ENCODE results near the gene ISCU. TPM values are rescaled to one million over a fixed set of nuclear protein-coding genes. Genes with fewer than 3 reads are reported as not detected.
A peak's percentile ranks its signal among the peaks of the same experiment; 100 is the strongest.

ISCU gene
- 127 and 187 TPM in 2 replicates for total RNA-seq (2014; rRNA removed; shearing (Covaris generic))

DNA sequence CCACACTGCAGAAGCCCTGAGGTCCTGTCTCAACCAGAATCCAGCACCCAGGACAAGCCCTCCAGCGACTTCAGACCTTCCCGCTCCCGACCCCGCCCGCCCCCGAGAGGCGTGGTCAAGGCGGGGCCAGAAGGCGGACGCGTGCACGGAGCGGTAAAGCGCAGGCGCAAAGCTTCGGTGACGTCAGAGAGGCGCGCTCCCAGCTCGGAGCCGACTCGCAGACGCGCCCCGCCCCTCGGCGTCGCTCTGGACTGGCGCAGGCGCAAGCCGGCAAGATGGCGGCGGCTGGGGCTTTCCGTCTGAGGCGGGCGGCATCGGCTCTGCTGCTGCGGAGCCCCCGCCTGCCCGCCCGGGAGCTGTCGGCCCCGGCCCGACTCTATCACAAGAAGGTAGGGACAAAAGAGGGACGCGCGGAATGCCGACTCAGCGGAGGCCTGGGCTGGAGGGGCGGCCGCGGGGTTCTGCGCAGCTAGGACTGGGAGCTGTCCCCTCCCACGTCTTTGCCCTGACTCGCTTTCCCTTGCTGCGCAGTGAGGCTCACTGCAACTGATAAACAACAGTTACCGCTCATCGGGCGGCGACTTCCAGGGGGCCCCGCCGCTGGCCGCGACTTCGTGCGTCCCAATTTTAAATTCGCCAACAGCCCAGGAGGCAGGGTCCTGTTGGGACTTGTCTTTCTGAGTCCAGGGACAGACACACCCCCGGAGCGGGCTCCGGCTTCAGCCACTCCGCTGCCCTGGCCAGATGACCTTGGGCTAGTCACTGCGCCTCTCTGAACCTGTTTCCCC lies at the start of gene ISCU:
TSS of gene ISCU (plus strand) at position 249 of the 788 bp plus-strand sequence. CDS start at position 276, 27 bp downstream.
- peak; percentile 100 for DNase-seq (ENCODE audit: low read depth)

DNA sequence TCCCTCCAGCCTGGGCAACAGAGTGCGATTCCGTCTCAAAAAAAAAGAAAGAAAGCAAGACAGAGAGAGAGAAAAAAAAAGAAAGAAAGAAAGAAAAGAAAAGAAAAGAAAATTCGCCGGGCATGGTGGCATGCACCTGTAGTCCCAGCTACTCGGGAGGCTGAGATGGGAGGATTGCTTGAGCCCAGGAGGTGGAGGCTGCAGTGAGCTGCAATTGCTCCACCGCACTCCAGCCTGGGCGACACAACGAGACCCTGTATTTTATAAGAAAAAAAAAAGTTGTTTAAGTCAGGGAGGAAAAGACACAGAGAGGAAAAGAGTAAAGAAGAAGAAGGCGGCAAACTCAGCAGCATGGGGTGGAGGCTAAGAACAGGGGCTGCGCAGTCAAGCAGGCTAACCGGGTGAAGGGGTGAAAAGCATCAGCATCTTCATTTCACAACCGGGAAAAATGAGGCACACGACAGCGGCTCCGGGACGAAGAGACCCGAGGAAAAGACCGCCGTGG lies 47.9 kb upstream of the ISCU start:
- no peak for DNase-seq (ENCODE audit: low read depth)

DNA sequence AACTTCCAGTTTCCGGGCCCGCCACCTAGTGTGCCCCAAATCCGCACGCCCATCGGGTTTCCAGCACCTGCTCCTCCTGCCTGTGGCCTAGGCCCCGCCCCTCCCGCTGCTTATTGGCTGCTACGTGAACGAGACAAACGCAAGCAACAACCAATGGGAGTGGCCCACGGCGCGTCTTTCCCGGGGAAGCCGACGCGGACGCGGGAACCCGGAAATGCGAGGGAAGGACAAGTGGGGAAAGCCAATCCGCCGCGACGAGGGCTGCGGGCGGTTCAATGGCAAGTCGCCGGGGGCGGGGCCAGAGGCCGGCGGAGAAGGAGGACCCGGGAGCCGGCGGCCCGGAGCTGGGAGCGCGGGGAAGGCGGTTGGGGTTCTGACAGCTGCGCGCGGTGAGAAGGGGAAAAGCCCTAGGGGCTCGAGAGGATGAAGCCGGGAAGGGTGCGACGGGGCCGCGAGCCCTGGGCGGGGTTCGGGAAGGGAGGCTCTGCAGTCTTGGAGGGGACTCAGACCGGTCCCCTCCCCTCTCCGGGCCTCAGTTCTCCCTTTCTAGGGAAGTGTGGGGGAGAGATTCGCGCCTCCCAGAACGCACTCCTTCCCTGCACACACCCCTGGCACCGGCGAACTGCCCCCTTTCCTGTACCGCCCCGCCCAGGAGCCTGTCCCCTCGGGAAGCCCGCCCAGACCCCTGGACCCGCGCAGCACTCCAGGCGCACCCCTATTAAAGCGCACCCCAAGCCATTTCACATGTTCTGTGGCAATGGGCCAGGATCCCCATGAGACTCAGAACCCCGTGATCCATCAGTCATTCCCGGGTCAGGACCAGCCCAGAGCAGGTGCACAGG lies 47.2 kb upstream of the ISCU start, which contains the start of gene FICD:
TSS of gene FICD (plus strand) at position 305 of the 842 bp plus-strand sequence. CDS start 1,696 bp downstream, outside the sequence.
- DNase-seq (ENCODE audit: low read depth): peak; percentile 100

DNA sequence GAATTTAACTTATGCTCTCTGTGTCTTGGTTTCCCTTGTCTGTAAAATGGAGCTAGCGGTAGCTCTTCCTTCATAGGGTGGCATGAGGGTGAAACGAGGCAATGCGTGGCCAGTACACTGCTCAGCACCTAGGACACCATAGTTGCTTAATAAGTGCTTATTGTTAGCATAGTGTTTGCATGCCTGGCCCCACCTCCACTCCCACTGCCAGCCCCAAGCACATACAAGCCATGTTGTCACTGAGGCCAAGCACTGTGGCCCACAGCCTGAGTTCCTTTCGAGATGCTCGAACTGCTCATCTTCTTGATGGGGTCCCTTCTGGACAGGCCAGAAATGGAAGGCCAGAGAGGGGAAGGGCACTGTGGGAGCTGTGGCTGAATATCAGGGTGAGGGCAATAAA lies 46.5 kb upstream of the ISCU start:
- peak; percentile 15 for DNase-seq (ENCODE audit: low read depth)

DNA sequence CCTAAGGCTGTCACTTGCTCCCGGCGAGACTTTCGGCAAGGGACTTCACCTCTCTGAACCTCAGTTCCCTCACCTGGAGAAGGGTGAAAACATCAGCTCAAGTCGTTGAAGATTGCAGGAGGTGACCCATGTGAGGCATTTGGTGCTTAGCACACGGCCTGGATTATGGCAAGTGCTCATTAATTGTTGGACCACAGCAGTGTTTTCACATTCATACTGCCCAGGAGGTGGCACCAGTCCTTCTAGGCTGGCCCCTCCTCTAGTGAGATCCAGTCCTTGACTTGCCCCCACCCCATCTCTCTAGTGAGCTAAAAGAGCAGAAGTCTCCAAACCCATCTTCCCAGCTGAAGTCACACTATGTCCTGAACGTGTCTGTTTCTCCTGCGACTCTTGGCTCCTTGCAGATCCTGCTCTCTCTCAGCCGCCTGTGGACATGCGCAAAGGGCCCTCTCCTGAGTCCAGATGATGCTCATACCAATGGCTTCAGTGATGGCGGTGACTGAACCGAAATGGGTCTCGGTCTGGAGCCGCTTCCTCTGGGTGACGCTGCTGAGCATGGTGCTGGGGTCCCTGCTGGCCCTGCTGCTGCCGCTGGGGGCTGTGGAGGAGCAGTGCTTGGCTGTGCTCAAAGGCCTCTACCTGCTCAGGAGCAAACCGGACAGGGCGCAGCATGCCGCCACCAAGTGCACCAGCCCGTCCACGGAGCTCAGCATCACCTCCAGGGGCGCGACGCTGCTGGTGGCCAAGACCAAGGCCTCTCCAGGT lies 45.7 kb upstream of the ISCU start:
- DNase-seq (ENCODE audit: low read depth): peak; percentile 24

DNA sequence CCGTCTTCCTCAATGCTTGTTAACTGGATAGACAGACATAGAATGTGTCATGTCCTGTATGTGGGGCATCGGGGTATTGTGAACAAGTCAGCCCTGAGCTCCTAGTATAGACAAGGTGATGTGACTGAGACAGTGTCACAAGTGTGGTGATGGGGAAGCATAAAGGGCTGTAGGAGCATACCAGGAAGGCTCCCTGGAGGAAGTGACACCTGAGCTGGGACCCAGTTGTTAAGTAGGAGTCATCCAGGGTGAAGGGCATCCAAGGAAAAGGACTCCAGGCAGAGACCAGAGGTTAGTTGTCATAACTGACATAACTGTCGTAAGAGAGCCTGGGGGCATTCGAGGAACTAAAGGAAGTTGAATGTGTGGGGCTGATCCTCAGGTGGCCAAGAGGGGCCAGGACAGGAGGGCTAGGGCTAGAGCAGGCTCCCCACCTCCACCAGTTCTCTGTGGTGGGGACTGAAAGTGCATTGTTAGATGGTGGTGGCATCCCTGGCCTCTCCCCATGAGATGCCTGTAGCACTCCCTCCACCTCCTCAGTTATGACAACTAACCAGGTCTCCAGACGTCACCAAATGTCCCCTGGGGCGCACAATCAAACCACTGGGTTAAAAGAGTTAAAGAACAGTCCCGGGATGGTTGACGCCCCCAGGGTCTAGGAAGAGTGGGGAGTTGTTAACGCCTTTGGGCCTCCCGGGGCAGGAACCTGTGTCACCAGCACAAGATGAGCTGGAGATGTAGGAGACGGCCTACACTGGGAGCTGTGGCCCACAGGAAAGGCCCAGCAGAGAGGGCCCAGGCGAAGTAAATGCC lies 44.9 kb upstream of the ISCU start:
- no peak for DNase-seq (ENCODE audit: low read depth)

DNA sequence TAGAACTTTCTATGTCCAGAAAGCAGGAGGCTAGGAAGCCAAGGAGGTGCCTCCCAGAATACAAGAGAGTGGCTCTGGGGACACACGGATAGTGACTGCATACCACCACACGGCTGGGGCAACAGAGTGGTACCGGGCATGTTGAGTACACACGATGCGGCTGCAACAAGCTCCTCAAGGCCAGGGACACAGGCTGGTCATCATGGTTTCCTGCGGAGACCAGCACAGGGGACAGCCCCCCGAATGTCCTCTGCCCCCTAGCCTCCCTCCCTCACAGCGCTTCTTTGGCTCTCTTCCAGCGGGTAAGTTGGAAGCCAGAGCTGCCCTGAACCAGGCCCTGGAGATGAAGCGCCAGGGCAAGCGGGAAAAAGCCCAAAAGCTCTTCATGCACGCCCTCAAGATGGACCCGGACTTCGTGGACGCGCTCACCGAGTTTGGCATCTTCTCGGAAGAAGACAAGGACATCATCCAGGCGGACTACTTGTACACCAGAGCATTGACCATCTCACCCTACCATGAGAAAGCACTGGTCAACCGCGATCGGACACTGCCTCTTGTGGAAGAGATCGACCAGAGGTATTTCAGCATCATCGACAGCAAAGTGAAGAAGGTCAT lies 44.2 kb upstream of the ISCU start:
- no peak for DNase-seq (ENCODE audit: low read depth)

DNA sequence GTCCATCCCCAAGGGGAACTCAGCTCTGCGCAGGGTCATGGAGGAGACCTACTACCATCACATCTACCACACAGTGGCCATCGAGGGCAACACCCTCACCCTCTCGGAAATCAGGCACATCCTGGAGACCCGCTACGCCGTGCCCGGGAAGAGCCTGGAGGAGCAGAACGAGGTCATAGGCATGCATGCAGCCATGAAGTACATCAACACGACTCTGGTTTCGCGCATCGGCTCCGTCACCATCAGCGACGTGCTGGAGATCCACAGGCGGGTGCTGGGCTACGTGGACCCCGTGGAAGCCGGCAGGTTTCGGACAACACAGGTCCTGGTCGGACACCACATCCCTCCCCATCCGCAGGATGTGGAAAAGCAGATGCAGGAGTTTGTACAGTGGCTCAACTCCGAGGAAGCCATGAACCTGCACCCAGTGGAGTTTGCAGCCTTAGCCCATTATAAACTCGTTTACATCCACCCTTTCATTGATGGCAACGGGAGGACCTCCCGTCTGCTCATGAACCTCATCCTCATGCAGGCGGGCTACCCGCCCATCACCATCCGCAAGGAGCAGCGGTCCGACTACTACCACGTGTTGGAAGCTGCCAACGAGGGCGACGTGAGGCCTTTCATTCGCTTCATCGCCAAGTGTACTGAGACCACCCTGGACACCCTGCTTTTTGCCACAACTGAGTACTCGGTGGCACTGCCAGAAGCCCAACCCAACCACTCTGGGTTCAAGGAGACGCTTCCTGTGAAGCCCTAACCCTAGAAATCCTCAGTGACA lies 43.5 kb upstream of the ISCU start:
- no peak for DNase-seq (ENCODE audit: low read depth)

DNA sequence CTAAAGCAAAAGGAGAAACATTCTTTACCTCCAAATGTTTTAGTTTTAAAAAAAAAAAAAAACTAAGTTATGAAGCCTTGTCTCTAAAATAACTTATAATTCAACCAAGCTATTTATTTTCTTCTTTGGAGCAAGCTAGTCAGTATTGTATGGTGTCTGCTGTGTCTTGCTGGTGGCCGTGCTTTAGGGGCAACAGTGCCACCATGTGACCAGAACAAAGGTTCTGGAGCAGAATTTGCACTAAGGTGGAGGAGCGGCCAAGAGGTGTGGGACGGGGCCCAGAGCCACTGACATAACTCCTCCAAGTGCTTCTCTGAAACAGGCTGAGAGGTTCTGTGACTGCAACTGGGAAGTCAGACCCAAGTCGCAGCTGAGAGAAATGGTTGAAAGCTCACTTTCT lies 42.8 kb upstream of the ISCU start:
- DNase-seq (ENCODE audit: low read depth): peak; percentile 18

DNA sequence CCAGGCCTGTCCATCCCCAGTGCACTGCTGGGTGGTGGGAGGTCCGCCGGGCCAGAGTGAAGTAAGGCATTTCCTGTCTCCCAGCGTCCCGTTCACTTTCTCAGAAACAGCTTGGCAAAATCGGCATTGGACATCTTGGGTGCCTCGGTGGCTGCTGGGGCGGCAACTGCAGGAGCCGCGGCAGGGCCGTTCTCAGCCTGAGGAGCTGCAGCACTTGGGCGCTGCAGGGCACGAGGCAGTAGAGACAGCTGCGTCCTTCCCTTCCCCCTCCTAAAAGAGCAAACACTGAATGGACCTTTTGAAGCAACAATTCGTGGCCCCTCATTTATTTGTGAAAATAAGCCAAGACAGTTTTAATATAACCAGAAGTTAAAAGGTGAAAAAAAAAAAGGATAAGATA lies 39.0 kb upstream of the ISCU start:
- DNase-seq (ENCODE audit: low read depth): no peak

DNA sequence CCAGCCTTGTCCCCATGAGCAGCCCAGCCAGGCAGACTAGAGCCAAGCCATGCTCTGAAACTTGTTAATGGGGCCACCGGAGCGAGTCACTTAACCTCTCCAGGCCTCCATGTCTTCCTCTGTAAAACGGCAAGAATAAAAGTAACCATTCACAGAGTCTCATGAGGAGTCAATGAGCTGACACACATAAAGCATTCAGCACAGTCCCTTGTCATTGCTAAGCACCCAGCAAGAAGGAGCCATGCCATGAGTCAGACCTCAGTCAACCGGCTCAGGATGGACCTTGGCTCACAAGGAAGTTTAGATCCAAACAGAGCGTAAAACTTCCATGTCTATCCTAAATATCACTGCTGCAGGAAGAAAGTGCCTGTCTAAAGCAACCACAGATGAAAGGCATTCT lies 36.7 kb upstream of the ISCU start:
- DNase-seq (ENCODE audit: low read depth): peak; percentile 19

DNA sequence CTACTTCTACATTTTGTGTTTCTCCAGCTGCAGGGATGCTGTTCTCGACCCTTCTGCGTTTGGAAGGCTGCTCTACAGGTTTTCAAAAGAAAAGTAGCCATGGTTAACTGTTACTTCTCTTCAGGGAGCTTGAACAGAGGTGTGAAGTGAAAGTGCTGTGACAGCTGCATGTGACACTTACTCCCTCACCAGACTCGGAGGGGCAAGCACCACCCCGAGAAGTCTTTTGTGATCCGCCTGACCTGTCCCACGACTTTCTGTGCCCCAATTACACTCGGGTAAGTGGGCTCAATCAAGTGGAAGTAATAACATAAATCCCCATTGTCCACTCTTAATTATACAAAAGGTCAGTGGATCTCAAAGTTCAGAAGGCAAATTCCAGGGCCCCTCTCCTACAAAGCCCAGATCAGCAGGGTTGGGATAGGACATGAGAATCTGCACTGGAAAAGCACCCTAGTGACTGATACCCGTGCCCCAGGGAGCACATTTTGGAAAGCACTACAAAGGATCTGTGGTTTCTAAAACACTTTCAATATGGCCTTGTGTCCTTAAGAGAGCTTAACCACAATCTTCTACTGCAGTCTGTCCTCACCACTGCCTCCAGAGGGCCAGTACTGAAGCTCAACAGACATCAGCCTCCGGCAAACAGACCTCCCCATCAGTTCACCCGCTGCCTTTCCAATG lies 35.8 kb upstream of the ISCU start:
- DNase-seq (ENCODE audit: low read depth): no peak

DNA sequence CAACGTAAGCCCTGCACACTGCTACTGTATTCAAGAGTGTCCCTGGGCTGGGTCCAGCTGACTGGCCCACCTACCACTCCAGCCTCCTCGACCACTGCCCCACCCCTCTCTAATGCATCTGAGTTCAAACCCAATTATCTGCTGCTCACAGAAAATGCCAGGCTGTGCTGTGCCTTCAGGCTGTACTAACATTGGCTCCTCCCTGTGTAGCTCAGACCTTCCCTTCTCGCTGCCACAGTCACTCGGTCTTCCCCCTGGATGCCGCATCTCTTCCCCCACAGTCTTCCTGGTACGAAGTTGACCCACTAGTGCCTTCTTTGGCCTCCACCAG lies 35.3 kb upstream of the ISCU start:
- DNase-seq (ENCODE audit: low read depth): no peak

DNA sequence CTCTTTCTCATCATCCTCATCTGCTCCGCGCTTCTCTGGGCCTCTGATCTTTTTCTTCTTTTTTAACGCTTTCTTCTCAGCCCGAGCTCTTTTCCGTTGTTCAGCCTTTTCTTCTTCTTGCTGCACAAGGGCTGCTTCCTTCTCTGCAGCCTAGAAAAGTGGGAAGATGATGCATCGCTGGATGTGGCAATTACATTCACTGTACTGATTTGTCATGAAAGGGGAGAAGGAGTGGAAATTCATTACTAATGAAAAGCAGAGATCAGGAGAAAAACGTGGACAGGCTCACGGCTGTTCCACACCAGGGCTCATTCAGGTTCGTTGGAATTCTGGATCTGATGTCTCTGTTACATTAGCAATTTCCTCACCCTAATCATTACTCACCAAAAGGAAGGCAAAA lies 32.2 kb upstream of the ISCU start:
- DNase-seq (ENCODE audit: low read depth): no peak

DNA sequence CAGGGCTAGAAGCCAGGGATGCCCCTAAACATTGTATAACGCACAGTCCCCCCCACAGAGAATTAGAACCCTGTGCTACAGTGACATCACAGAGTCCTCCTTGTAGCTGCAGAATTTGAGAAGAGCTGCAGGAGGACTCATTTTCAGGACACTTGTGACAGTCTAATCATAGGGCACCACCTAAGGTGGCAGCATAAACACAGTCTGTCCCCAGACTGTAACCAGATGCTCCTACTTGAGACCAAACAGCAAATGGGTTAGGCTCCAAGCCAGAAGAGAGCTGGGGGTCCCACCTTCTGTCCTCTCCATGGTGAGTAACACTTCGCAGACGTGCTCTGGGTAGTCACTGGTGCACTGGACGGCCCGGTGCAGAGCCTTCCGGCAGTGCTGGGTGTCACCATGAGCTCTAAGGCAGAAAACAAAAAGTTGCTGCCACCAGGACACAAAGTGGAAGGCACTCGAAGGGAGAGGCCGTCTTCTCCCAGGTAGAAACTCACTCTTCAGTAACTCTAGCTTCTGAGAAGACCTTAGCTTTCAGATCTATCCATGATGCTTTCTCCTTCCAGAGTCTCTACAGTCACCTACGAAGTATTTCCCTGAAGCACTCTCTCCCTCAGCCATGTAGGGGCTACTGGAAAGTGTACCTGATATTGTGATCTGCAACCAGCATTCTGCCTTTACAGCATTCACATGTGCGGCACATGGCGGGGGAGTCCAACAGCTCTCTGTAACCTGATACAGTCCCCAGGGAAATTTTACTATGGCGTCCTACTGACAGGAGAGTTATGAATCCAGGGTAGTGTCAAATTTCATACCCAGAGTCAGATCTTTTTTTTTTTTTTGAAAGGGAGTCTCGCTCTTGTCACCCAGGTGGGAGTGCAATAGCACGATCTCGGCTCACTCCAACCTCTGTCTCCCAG lies 30.2 kb upstream of the ISCU start:
- DNase-seq (ENCODE audit: low read depth): no peak

DNA sequence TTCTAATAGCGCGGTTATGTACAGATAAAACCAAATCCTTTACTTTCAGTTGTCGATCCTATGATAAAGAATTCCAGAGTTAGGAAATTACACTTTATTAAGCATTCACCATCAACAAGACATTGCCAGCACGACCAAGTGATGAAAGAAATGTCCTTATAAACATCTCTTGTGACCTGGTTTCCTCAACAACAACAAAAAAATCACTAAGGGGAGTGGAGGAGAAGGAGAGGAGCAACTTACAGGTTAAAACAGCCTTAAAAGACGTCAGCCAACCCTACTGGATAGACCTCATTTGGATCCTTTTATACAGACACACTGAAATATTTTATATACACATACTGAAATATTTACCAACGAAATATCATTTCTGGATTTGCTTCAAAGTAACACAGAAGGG lies 24.2 kb upstream of the ISCU start:
- no peak for DNase-seq (ENCODE audit: low read depth)

DNA sequence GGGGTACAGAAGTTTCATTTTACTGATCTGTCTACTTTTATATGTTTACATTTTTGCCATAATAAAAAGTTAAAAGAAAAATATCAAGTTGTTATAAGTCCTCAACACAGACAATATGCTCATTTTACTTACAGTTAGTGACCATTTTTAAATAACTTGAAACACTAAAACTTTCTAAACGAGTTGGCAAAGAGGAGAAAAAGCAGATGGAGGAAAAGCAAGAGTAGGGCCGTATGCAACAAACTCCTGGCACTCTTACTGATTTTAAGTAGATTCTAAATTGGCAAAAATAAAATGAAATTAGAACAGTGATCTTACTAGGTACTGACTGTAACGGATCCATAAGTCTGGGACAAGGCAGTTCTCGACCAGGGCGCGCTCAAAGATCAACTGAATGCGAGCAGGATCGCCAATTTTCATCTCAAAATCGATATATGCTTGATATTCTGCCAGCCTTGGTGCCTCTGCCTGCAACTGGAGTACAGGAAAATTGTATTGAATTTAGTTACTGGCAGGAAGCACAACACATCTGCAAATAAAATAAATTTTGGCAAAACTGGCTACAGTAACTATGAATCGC lies 23.7 kb upstream of the ISCU start:
- no peak for DNase-seq (ENCODE audit: low read depth)

DNA sequence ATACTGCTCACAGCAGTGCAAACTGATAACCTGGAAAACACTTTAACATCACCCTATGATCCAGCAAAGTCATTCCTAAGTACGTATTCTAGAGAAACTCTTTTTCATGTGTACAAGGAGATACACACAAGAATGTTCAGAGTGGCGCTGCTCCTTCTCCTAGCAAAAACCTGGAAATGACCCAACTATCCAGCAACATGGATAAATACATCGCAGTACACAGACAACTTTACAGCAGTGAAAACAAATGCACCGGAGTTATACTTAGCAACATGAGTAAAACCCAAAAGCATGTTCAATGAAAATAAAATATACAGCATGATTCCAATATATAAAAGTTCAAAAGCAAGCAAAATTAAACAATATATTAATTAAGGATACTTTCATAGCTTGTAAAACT lies 20.1 kb upstream of the ISCU start:
- DNase-seq (ENCODE audit: low read depth): no peak
